SK-MEL-5 (cell line): ENCODE measurements around the gene TACR1. TPM values are rescaled to one million over a fixed set of nuclear protein-coding genes. Genes with fewer than 3 reads are reported as not detected.
A peak's percentile ranks its signal among the peaks of the same experiment; 100 is the strongest.
"Not testable (repeated sequence)": the region's sequence is repeated elsewhere in the genome, so short reads cannot be mapped to it uniquely, and the experiment has no call there.

Experiments
- DNase-seq: peaks from one replicate; pipeline ENCODE4 v3.0.0-alpha.2; 2016; ENCODE audit warnings: low read depth, low spot score
- in situ Hi-C: cut with HindIII; loops from 2 replicates; pipeline ENCODE4 v1.10.0; 2016; ENCODE audit warnings: low sequenced_read_pairs, high pct_unique_total_duplicates, low pct_unique_long_range_greater_than_20kb
- total RNA-seq: library from RNA; depleted of rRNA; stranded (reverse); fragments of >200 nt; shearing (Covaris generic); gene quantifications from 2 replicates; pipeline ENCODE4 v1.2.3, GENCODE V29; 2014

The TACR1 gene
- total RNA-seq, 1 experiment from 2014 or later, result not detected

DNA sequence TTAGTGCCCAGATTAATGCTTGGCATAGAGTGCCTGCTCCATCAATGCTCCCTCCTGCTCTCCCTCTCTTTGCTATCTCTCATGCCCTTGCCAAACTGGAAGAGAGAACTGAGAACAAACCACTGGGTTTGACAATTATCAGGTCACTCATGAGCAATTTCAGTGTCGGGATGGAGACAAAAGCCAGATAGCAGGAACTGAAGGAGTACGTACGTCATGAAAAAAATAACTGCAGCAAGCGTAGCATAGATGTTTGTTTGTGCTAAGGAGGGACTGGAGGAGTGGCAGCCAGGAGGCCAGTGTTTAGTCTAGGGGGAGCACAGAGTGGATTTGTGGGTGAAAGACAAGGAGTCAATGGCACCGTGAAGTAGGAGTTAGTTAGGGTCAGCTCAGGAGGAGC lies 127.6 kb downstream of the TACR1 start:
- no peak for DNase-seq
- in situ Hi-C loops, result no loop called here

GRCh38 chr2:75068546-75068945 lies 130.8 kb downstream of the TACR1 start:
- no peak for DNase-seq
- in situ Hi-C loops, result no loop called here

DNA sequence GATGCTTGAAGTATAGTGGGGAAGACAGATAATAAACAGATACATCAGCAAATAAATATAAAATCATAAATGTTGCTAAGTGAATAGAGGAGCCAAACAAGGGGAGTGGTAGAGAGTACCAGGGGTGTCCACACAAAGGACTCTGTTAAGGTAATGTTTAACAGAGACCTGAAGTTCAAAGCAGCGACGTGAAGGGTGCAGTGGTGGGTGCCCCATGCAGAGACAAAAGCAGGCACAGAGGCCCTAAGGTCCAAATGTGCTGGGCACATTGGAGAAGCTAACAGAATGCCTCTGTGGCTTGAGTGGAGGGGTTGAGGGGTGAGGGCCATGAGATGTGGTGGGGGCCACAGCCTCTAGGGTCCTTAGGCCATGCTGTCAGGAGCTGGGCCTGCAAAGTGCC lies 131.8 kb downstream of the TACR1 start:
- in situ Hi-C loops, result no loop called here

DNA sequence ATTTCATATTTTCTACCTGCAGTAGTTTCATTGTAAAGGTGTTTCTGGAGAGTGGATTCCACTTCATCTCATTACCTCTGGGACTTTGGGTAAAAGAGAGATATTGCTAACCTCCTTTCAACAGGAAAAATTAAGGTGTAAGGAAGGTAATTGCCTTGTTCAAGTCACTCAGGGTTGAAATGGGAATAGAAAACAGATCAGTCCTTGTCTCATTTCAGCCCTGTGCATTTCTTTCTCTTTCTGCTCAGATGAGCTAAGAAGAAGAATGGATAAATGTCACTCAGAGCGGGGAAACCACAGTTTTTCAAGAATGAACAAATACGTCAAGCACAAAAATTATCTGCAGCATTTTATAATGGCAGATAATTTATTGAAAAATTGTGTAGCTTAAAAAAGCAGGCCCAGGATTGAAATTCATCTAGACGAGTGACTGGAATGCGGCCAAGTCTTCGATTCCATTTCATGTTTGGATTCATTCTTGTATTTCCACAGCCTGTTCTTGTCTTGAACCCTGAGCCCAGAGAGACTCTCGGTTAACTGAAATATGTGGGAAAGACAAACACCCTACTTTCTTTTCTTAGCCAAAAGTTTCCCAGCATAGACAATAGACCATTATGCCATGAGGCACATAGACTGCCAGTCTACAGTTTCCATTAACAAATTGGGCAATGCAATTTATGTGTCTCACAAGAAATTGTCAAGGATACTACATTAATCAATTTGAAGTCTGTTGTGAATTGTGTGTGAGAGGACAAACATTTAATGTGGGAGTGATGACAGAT lies 133.0 kb downstream of the TACR1 start:
- in situ Hi-C loops, result no loop called here
- peak; percentile 48 for DNase-seq

More for the DNA sequence above, 131.8 kb downstream of the TACR1 start:
- no peak for DNase-seq

GRCh38 chr2:75065402-75066008 lies 133.8 kb downstream of the TACR1 start:
- in situ Hi-C loops, result no loop called here
- DNase-seq, result no peak

GRCh38 chr2:75064691-75065396 lies 134.5 kb downstream of the TACR1 start:
- in situ Hi-C loops, result no loop called here
- DNase-seq, result peak; percentile 73

- in situ Hi-C loops, result no loop called here
- DNase-seq, result no peak
Observed at GRCh38 chr2:75063906-75064305, 135.4 kb downstream of the TACR1 start.

GRCh38 chr2:75058427-75058826 lies 140.9 kb downstream of the TACR1 start:
- no peak for DNase-seq
- in situ Hi-C loops, result no loop called here

GRCh38 chr2:75057150-75057549 lies 142.2 kb downstream of the TACR1 start:
- DNase-seq, in situ Hi-C loops: not testable (repeated sequence)

- in situ Hi-C loops, result no loop called here
- DNase-seq, result no peak
Observed at GRCh38 chr2:75055820-75056675, 143.3 kb downstream of the TACR1 start.

DNA sequence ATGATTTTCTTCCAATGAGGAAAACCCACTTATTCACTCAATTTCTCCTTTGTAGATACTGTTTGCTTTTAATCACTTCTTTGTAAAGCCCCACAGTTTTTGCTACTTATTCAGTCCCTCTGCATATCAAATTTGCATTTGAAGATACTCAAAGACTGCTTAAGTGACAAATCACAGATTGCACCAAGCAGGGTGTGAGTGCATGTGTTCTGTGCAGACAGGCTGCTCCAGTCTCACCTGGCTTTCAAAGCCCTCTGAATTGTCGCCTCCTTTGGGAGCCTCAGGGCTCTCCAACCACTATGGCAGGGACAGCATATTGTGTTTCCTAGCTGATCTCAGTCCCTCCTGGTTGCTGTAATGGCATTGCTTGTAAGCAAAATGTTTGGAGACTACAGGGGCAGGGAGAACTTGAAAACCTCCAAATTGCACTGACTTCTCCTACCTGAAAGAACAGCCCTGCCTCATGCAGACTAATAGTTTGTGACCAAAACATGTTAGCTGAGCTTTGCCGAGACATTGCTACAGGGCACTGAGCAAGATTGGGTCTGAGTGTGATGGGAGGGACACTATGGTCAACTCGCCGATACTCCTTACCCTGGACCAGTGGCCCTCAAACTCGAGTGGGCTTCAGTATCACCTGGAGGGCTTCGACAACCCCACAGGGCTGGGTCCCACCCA lies 144.0 kb downstream of the TACR1 start:
- in situ Hi-C loops, result no loop called here
- DNase-seq, result no peak

GRCh38 chr2:75054296-75054695 lies 145.0 kb downstream of the TACR1 start:
- DNase-seq, result no peak
- in situ Hi-C loops, result no loop called here

DNA sequence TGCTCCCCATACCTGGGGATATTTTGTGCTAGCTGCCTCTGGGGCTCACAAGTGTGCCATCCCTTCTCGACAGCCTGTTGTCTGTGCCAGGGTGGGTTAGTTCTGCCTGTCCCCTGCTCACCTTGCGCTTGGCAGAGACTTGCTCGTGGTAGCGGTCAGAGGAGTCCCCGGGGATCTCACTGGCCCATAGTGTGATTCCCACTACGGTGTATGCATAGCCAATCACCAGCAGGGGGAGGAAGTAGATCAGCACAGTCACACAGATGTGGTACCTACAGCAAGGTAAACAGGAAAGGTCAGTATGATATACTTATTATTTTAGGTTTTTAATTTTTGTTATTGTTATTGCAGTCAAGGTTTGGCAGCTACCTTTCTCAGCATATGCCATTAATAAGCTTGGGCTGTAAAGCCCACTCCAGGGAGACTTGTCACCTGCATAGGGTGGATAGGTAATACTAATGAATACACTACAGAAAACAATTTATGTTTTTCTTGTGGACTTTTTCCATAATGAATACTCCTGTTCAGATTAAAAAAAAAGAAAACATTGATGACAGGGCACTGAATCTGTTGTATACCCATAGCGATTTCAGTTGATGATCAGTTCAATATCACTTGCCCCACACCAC lies 145.7 kb downstream of the TACR1 start:
- peak; percentile 74 for DNase-seq
- in situ Hi-C loops, result no loop called here

DNA sequence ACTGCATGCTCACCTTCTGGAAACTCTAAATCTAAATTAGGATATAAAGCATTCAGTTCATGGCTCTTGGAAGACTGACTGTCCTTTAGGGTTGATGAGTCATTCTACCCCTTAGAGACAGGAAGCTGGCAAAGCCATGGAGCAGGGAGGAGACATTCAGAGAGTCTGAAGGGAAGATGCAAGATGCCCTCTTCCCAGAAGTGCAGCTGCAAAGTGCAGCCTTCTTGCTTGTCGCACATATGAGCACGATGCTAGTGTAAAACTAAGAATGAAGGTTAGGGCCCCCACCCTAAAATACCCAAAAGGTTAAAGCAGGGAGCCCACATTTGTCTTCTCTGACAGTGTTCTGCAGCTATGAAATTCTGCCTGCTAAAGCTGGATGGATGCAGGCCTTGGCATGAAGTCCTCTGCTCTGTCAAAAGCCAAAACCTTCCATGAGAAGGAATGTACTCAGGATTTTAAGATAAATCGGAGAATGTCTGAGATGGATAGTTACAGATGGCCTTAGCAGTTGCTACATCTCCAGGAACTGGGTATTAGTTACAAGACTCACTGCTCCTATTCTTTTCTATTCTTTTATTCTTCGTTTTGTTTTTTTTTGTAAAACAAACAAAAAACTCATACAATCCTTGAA lies 151.2 kb downstream of the TACR1 start:
- in situ Hi-C loops, result no loop called here
- peak; percentile 56 for DNase-seq

GRCh38 chr2:75047189-75047991 lies 151.9 kb downstream of the TACR1 start:
- in situ Hi-C loops, result no loop called here
- DNase-seq, result no peak
